K562 (cell line): ENCODE measurements around the gene SLC22A12. TPM values are rescaled to one million over a fixed set of nuclear protein-coding genes. Genes with fewer than 3 reads are reported as not detected.

Experiments
- ZNF274 ChIP-seq: IDR thresholded peaks from 2 replicates; pipeline ENCODE4 v1.6.1; 2011; ENCODE audit warnings: low read depth, mild to moderate bottlenecking, low read length, moderate library complexity, borderline replicate concordance
- ZNF41 ChIP-seq: fragments of 250-450 bp; sonication (Bioruptor Pico); conservative IDR thresholded peaks from 2 replicates; pipeline ENCODE4 v1.4.0; 2020; ENCODE audit warnings: mild to moderate bottlenecking
- ZNF609 ChIP-seq: sonication (generic); formaldehyde crosslinking; IDR thresholded peaks from 2 replicates; pipeline ENCODE4 v1.8.1; 2023; ENCODE audit warnings: missing genetic modification reagents, mild to moderate bottlenecking, borderline replicate concordance
- polyA plus RNA-seq, 8 experiments: library from polyadenylated mRNA; depleted of rRNA in 4 of 8; stranded (reverse) in 5 of 8; unstranded in 3 of 8; fragments of >200 nt; fragmentation: Nextera tagmentation in 2 of 8; fragmentation: Illumina TruSeq in 1 of 8; extraction: Ambion mirVana in 2 of 8; extraction: Trizol in 1 of 8; gene quantifications; 2 replicates each; pipeline versions ENCODE4 v1.2.1 to v1.2.3, GENCODE V29; 2011 to 2014; ENCODE audit warnings: inconsistent platforms in 1 of 8, missing spikeins in 1 of 8
- total RNA-seq, 7 experiments: library from RNA; depleted of rRNA in 6 of 7; stranded (reverse); fragments of >200 nt in 6 of 7; fragmentation: Illumina TruSeq in 2 of 7; extraction: Trizol in 2 of 7; gene quantifications; 2 replicates each; pipeline versions ENCODE4 v1.2.1 to v1.2.3, GENCODE V29; 2011 to 2021; ENCODE audit warnings: low replicate concordance in 1 of 7

The SLC22A12 gene
- total and polyA plus RNA-seq, 9 of the 15 experiments (the other 6 are each of a cell fraction or from before 2014, with no cell fraction given), result not detected

GRCh38 chr11:64593156-64594105, 2.4 kb downstream of the SLC22A12 start (continued):
- TF ChIP-seq ZNF609 (CRISPR knock-in tag), result no peak
- TF ChIP-seq ZNF274, result no peak
- TF ChIP-seq ZNF41 (CRISPR knock-in tag), result no peak
- TF ChIP-seq, all 486 proteins: peak for 0
